HCT116 (cell line): ENCODE data around the gene VSNL1. TPM values are rescaled to one million over a fixed set of nuclear protein-coding genes. Genes with fewer than 3 reads are reported as not detected.

ENCODE experiments used
- ATAC-seq: fragments of 200-7000 bp; cut with Tn5 transposase; 2 replicates; pipeline ENCODE4 v1.9.1; 2020; ENCODE audit warnings: mild to moderate bottlenecking, moderate library complexity
- BruUV-seq: library from RNA; stranded (reverse); fragments of 400-500 nt; replicated peaks from 2 replicates; lab custom pipeline; 2021; lab: Mats Ljungman, UMichigan
- CTCF ChIA-PET: fragments of 300-600 bp; sonication (Branson Sonifier 250); formaldehyde crosslinking; loops from one replicate; lab custom pipeline; 2021; ENCODE audit warnings: antibody characterized with exemption; lab: Charles Lee
- POLR2A ChIA-PET: fragments of 300-600, 350-600 bp; sonication (Branson Sonifier 250); formaldehyde crosslinking; loops from one replicate; lab custom pipeline; 2021; ENCODE audit warnings: antibody characterized with exemption; lab: Charles Lee
- RAD21 ChIA-PET, 2 experiments: fragments of 300-600 bp; sonication (Branson Sonifier 250); formaldehyde crosslinking; loops; one replicate each; lab custom pipeline; 2023; ENCODE audit warnings: low total read pairs in 2 of 2; ENCODE audit not compliant: uncharacterized antibody in 2 of 2, unreplicated experiment in 2 of 2, low non-redundant PET in 1 of 2; lab: Charles Lee
- DNase-seq: peaks from one replicate; pipeline ENCODE4 v3.0.0-alpha.2; 2010; ENCODE audit warnings: low read depth, low spot score
- H2AFZ ChIP-seq: fragments of 200-600 bp; shearing (Covaris generic), sonication (generic); 2 replicates; pipeline ENCODE4 v1.6.1; 2017; ENCODE audit warnings: low read depth, mixed run types, mixed read lengths, antibody characterized with exemption, low read length; ENCODE audit not compliant: poor library complexity, severe bottlenecking
- H3K27ac ChIP-seq: 2 replicates; pipeline ENCODE4 v1.5.1; 2012; ENCODE audit warnings: low read depth, low read length
- H3K27me3 ChIP-seq: fragments of 200-600 bp; sonication (generic); 2 replicates; pipeline ENCODE4 v1.6.1; 2016; ENCODE audit warnings: mixed run types, low read length, mixed read lengths; ENCODE audit not compliant: insufficient read depth
- H3K36me3 ChIP-seq, 2 experiments: fragments of 200-500 bp in 1 of 2; fragments of 200-600 bp in 1 of 2; sonication (Bioruptor generic) in 1 of 2; sonication (generic) in 1 of 2; 2 replicates each; pipeline versions ENCODE4 v1.5.1 to v1.6.1; 2014 to 2016; ENCODE audit warnings: low read length in 2 of 2, inconsistent platforms in 1 of 2, mixed read lengths in 1 of 2, mixed run types in 1 of 2; ENCODE audit not compliant: insufficient read depth in 2 of 2, control insufficient read depth in 1 of 2
- H3K4me1 ChIP-seq, 2 experiments: fragments of 200-600 bp in 1 of 2; sonication (generic) in 1 of 2; 2 replicates each; pipeline versions ENCODE4 v1.5.1 to v1.6.1; 2012 to 2017; ENCODE audit warnings: low read length in 2 of 2, inconsistent platforms in 1 of 2, mild to moderate bottlenecking in 1 of 2, mixed read lengths in 1 of 2, mixed run types in 1 of 2, moderate library complexity in 1 of 2; ENCODE audit not compliant: insufficient read depth in 2 of 2, control insufficient read depth in 1 of 2
- H3K4me2 ChIP-seq: fragments of 200-600 bp; sonication (generic); 2 replicates; pipeline ENCODE4 v1.6.1; 2017; ENCODE audit warnings: mixed run types, low read length, mixed read lengths
- H3K4me3 ChIP-seq, 2 experiments: fragments of 200-600 bp in 1 of 2; sonication (generic) in 1 of 2; replicated peaks in 1 of 2; 2 replicates each; pipeline ENCODE4 v1.5.1; 2011 to 2016; ENCODE audit warnings: low read length in 2 of 2, control low read depth in 1 of 2, low read depth in 1 of 2, mild to moderate bottlenecking in 1 of 2, mixed read lengths in 1 of 2, mixed run types in 1 of 2
- H3K79me2 ChIP-seq: fragments of 200-600 bp; sonication (generic); 2 replicates; pipeline ENCODE4 v1.6.1; 2017; ENCODE audit warnings: mild to moderate bottlenecking, mixed run types, low read length, moderate library complexity, mixed read lengths; ENCODE audit not compliant: insufficient read depth
- H3K9ac ChIP-seq: fragments of 200-600 bp; sonication (generic); 2 replicates; pipeline ENCODE4 v1.6.1; 2016; ENCODE audit warnings: low read length, mixed read lengths
- H3K9me2 ChIP-seq: fragments of 200-600 bp; sonication (generic), shearing (Covaris generic); 2 replicates; pipeline ENCODE4 v1.6.1; 2017; ENCODE audit warnings: mixed run types, mild to moderate bottlenecking, moderate library complexity; ENCODE audit not compliant: insufficient read depth
- H3K9me3 ChIP-seq, 2 experiments: fragments of 200-500 bp in 1 of 2; fragments of 200-600 bp in 1 of 2; sonication (Bioruptor generic) in 1 of 2; sonication (generic) in 1 of 2; 2 replicates each; pipeline ENCODE4 v1.6.1; 2014 to 2017; ENCODE audit warnings: low read length in 2 of 2, mixed read lengths in 2 of 2, inconsistent platforms in 1 of 2, low read depth in 1 of 2, mild to moderate bottlenecking in 1 of 2, mixed run types in 1 of 2, moderate library complexity in 1 of 2; ENCODE audit not compliant: control insufficient read depth in 1 of 2, insufficient read depth in 1 of 2
- H4K20me1 ChIP-seq: fragments of 200-600 bp; sonication (generic), shearing (Covaris generic); 2 replicates; pipeline ENCODE4 v1.6.1; 2017; ENCODE audit warnings: mixed run types, mild to moderate bottlenecking, moderate library complexity; ENCODE audit not compliant: insufficient read depth
- CBX3 ChIP-seq: IDR thresholded peaks from 2 replicates; pipeline ENCODE4 v1.6.1; 2012; ENCODE audit warnings: low read depth
- EGR1 ChIP-seq: IDR thresholded peaks from 2 replicates; pipeline ENCODE4 v1.6.1; 2012; ENCODE audit warnings: low read depth
- EZH2 ChIP-seq: fragments of 200-600 bp; sonication (generic); IDR thresholded peaks from 2 replicates; pipeline ENCODE4 v1.6.1; 2017; ENCODE audit warnings: antibody characterized with exemption, mixed run types
- POLR2A ChIP-seq: IDR thresholded peaks from 2 replicates; pipeline ENCODE4 v1.7.0; 2011; ENCODE audit warnings: borderline replicate concordance; ENCODE audit not compliant: insufficient read depth, insufficient read length; ENCODE audit errors: extremely low read depth
- SIN3A ChIP-seq: IDR thresholded peaks from 2 replicates; pipeline ENCODE4 v1.6.1; 2012; ENCODE audit warnings: low read depth
- SP1 ChIP-seq: IDR thresholded peaks from 2 replicates; pipeline ENCODE4 v1.6.1; 2012; ENCODE audit warnings: low read depth
- SRF ChIP-seq: IDR thresholded peaks from 2 replicates; pipeline ENCODE4 v1.6.1; 2012; ENCODE audit warnings: low read depth
- TCF7L2 ChIP-seq: IDR thresholded peaks from 2 replicates; pipeline ENCODE4 v1.7.0; 2011; ENCODE audit warnings: borderline replicate concordance, inconsistent platforms; ENCODE audit not compliant: insufficient read depth, insufficient read length; ENCODE audit errors: extremely low read depth
- YY1 ChIP-seq: IDR thresholded peaks from 2 replicates; pipeline ENCODE4 v1.6.1; 2011; ENCODE audit warnings: low read length, low read depth, moderate library complexity, mild to moderate bottlenecking; ENCODE audit not compliant: insufficient replicate concordance; ENCODE audit errors: extremely low read depth
- ZFX ChIP-seq: fragments of 450-650 bp; IDR thresholded peaks from 2 replicates; pipeline ENCODE4 v1.6.1; 2017
- ZNF274 ChIP-seq: fragments of 200-500 bp; sonication (Bioruptor generic); IDR thresholded peaks from 2 replicates; pipeline ENCODE4 v1.6.1; 2014; ENCODE audit warnings: mild to moderate bottlenecking, low read depth, low read length, inconsistent platforms
- intact Hi-C: fragments of 100-400 bp; cut with micrococcal nuclease; formaldehyde crosslinking; loops from 2 replicates; pipeline ENCODE4 v1.10.0; 2022
- total RNA-seq: library from RNA; stranded (reverse); gene quantifications from one replicate; pipeline ENCODE4 v1.2.1, GENCODE V29; 2021; ENCODE audit not compliant: unreplicated experiment
- TF ChIP-seq, protein P1 (sequence below): IDR thresholded peaks from 2 replicates; pipeline ENCODE4 v1.6.1; 2012
- TF ChIP-seq, protein P2 (sequence below), 3 experiments: fragments of 200-600 bp in 1 of 3; sonication (generic) in 1 of 3; IDR thresholded peaks in 2 of 3; conservative IDR thresholded peaks in 1 of 3; 2 replicates each; pipeline ENCODE4 v1.5.1; 2012 to 2017; ENCODE audit warnings: low read depth in 2 of 3, low read length in 2 of 3, antibody characterized with exemption in 1 of 3, borderline replicate concordance in 1 of 3, control low read depth in 1 of 3, mild to moderate bottlenecking in 1 of 3, mixed read lengths in 1 of 3, mixed run types in 1 of 3, moderate library complexity in 1 of 3; ENCODE audit not compliant: insufficient read depth in 1 of 3
- TF ChIP-seq, protein P3 (sequence below): IDR thresholded peaks from 2 replicates; pipeline ENCODE4 v1.6.1; 2012; ENCODE audit warnings: low read depth

VSNL1 gene
- total RNA-seq, 1 experiment from 2014 or later, result 4.6 TPM

DNA sequence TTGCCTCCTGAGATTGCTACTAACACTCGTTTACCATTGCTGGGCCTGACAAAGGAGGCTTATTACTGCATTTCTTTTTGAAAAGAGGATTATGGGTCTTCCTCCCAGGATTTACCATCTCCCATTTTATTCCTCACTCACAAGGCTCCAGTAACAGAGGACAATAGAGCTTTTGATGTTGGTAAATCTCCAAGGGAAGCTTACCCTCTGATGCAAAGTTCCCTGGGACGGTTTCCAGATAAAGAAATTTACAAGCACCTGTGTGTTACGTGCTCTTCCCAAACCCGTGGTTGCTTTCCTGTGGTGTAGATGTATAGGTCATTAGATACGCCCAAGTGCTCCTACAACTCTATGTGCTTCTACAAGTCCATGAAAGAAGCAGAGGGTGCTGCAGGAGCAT lies 17.1 kb downstream of the VSNL1 start:
- no peak overlapping the region for H3K9ac ChIP-seq
- no peak overlapping the region for H3K27ac ChIP-seq
- no peaks in the 10 kb centered on the region for H3K9me2 ChIP-seq
- no TSS peak for BruUV-seq
- POLR2A ChIA-PET, result interaction anchor here (1.6 to 2.0 kb wide), 2 partner anchors 12 to 17 kb away, joined by 4 to 7 read pairs; partner anchors contain the start of gene VSNL1
- no peaks in the 10 kb centered on the region; a peak in 1 of 4 replicates for H3K4me1 ChIP-seq
- H3K9me3 ChIP-seq, result no peaks in the 10 kb centered on the region
- intact Hi-C loops, result no loop called here
- no peak overlapping the region for H2AFZ ChIP-seq
- DNase-seq, result no peak
- H3K4me2 ChIP-seq, result no peak overlapping the region
- ATAC-seq, result no peak
- H3K36me3 ChIP-seq, result no peaks in the 10 kb centered on the region
- no peaks in the 10 kb centered on the region for H3K27me3 ChIP-seq
- RAD21 ChIA-PET, result no interaction called here
- no peaks in the 10 kb centered on the region for H3K79me2 ChIP-seq
- no peak overlapping the region for H3K4me3 ChIP-seq
- no peaks in the 10 kb centered on the region for H4K20me1 ChIP-seq
- no peak for TF ChIP-seq TCF7L2
- no peak for TF ChIP-seq ZFX
- TF ChIP-seq EZH2, result no peak
- no peak for TF ChIP-seq POLR2A
- no peak for TF ChIP-seq CBX3
- TF ChIP-seq, protein P1, sequence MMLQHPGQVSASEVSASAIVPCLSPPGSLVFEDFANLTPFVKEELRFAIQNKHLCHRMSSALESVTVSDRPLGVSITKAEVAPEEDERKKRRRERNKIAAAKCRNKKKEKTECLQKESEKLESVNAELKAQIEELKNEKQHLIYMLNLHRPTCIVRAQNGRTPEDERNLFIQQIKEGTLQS, result no peak
- TF ChIP-seq SIN3A, result no peak
- no peak for TF ChIP-seq ZNF274
- TF ChIP-seq SRF, result no peak
- TF ChIP-seq, protein P2, sequence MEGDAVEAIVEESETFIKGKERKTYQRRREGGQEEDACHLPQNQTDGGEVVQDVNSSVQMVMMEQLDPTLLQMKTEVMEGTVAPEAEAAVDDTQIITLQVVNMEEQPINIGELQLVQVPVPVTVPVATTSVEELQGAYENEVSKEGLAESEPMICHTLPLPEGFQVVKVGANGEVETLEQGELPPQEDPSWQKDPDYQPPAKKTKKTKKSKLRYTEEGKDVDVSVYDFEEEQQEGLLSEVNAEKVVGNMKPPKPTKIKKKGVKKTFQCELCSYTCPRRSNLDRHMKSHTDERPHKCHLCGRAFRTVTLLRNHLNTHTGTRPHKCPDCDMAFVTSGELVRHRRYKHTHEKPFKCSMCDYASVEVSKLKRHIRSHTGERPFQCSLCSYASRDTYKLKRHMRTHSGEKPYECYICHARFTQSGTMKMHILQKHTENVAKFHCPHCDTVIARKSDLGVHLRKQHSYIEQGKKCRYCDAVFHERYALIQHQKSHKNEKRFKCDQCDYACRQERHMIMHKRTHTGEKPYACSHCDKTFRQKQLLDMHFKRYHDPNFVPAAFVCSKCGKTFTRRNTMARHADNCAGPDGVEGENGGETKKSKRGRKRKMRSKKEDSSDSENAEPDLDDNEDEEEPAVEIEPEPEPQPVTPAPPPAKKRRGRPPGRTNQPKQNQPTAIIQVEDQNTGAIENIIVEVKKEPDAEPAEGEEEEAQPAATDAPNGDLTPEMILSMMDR (IDR thresholded peaks at IDR 0.05 in 2 of 3, conservative IDR thresholded peaks at IDR 0.05 in 1 of 3; ENCODE audit: borderline replicate concordance in 1 of 3, insufficient read depth in 1 of 3, low read depth in 2 of 3, low read length in 2 of 3), result no peak
- no peak for TF ChIP-seq EGR1
- no peak for TF ChIP-seq YY1
- TF ChIP-seq, protein P3, sequence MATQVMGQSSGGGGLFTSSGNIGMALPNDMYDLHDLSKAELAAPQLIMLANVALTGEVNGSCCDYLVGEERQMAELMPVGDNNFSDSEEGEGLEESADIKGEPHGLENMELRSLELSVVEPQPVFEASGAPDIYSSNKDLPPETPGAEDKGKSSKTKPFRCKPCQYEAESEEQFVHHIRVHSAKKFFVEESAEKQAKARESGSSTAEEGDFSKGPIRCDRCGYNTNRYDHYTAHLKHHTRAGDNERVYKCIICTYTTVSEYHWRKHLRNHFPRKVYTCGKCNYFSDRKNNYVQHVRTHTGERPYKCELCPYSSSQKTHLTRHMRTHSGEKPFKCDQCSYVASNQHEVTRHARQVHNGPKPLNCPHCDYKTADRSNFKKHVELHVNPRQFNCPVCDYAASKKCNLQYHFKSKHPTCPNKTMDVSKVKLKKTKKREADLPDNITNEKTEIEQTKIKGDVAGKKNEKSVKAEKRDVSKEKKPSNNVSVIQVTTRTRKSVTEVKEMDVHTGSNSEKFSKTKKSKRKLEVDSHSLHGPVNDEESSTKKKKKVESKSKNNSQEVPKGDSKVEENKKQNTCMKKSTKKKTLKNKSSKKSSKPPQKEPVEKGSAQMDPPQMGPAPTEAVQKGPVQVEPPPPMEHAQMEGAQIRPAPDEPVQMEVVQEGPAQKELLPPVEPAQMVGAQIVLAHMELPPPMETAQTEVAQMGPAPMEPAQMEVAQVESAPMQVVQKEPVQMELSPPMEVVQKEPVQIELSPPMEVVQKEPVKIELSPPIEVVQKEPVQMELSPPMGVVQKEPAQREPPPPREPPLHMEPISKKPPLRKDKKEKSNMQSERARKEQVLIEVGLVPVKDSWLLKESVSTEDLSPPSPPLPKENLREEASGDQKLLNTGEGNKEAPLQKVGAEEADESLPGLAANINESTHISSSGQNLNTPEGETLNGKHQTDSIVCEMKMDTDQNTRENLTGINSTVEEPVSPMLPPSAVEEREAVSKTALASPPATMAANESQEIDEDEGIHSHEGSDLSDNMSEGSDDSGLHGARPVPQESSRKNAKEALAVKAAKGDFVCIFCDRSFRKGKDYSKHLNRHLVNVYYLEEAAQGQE, result no peak
- no peak for TF ChIP-seq SP1
- CTCF ChIA-PET, result no interaction called here
